ENCODE data around the gene CCL1. TPM values are rescaled to one million over a fixed set of nuclear protein-coding genes. Genes with fewer than 3 reads are reported as not detected.
A peak's percentile ranks its signal among the peaks of the same experiment; 100 is the strongest.

The CCL1 gene
- polyA plus RNA-seq, 3 donors: not detected

- no CpG with 5 or more reads among the region's 5 CpGs for WGBS (ENCODE audit: insufficient coverage)
- H3K9me3 Mint-ChIP-seq: peaks cover 0 to 8% (median 3%) of the 10 kb centered on the region in 7 donors
- TF ChIP-seq, protein P1, sequence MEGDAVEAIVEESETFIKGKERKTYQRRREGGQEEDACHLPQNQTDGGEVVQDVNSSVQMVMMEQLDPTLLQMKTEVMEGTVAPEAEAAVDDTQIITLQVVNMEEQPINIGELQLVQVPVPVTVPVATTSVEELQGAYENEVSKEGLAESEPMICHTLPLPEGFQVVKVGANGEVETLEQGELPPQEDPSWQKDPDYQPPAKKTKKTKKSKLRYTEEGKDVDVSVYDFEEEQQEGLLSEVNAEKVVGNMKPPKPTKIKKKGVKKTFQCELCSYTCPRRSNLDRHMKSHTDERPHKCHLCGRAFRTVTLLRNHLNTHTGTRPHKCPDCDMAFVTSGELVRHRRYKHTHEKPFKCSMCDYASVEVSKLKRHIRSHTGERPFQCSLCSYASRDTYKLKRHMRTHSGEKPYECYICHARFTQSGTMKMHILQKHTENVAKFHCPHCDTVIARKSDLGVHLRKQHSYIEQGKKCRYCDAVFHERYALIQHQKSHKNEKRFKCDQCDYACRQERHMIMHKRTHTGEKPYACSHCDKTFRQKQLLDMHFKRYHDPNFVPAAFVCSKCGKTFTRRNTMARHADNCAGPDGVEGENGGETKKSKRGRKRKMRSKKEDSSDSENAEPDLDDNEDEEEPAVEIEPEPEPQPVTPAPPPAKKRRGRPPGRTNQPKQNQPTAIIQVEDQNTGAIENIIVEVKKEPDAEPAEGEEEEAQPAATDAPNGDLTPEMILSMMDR (IDR thresholded peaks at IDR 0.05): no peak
- Histone ChIP-seq H2AFZ (ENCODE audit: insufficient read depth, low read depth, low read length, poor library complexity, severe bottlenecking) (no peak overlapping the region), H3K4me1 (ENCODE audit: control insufficient read depth in 1 of 2, insufficient read depth in 2 of 2, low read length in 2 of 2) (peaks cover 14 to 16% of the 10 kb centered on the region in 2 donors), H3K36me3 (replicated peaks in 1 of 2; ENCODE audit: control insufficient read depth in 1 of 2, insufficient read depth in 2 of 2, low read length in 2 of 2) (no peaks in the 10 kb centered on the region), H3K4me2 (replicated peaks; ENCODE audit: extremely low read depth, low read length, poor library complexity, severe bottlenecking) (no peak overlapping the region), H3K79me2 (ENCODE audit: insufficient read depth, low read length) (no peaks in the 10 kb centered on the region), H3K4me3 (replicated peaks in 1 of 3; ENCODE audit: low read depth in 2 of 3, low read length in 3 of 3) (no peak overlapping the region), H3K9me3 (replicated peaks in 1 of 2; ENCODE audit: control insufficient read depth in 1 of 2, insufficient read depth in 1 of 2, low read length in 2 of 2) (no peaks in the 10 kb centered on the region), H3K9ac (ENCODE audit: insufficient read depth, low read length, poor library complexity, severe bottlenecking) (no peak overlapping the region), H3K27me3 (ENCODE audit: control insufficient read depth in 2 of 2, insufficient read depth in 2 of 2, low read length in 2 of 2) (peaks cover 0 to 9% of the 10 kb centered on the region in 2 donors), H4K20me1 (ENCODE audit: insufficient read depth, low read length) (no peaks in the 10 kb centered on the region), H3K27ac (ENCODE audit: low read depth in 1 of 2, low read length in 2 of 2) (no peak overlapping the region)
- no peak for DNase-seq
- intact Hi-C loops (cut with micrococcal nuclease): no loop called here
- peaks cover 14 to 30% (median 16%) of the 10 kb centered on the region in 3 donors for H3K27me3 Mint-ChIP-seq (ENCODE audit: low read depth in 3 of 3)
- peaks cover 17% of the 10 kb centered on the region for H3K4me1 Mint-ChIP-seq
- H3K27ac Mint-ChIP-seq: no peak overlapping the region
- H3K4me3 Mint-ChIP-seq: peak overlapping the region in 1 of 2 donors; percentile 26
- no peaks in the 10 kb centered on the region for H3K36me3 Mint-ChIP-seq
Measured at GRCh38 chr17:34411646-34412421, 48.8 kb upstream of the CCL1 start.

- TF ChIP-seq, protein P1 (IDR thresholded peaks at IDR 0.05): no peak
- no peak overlapping the region for H3K27ac Mint-ChIP-seq
- H3K9me3 Mint-ChIP-seq: peaks cover 0 to 3% (median 0%) of the 10 kb centered on the region in 7 donors
- peaks cover 28% of the 10 kb centered on the region for H3K4me1 Mint-ChIP-seq
- H3K9me3 ChIP-seq (replicated peaks in 1 of 2; ENCODE audit: control insufficient read depth in 1 of 2, insufficient read depth in 1 of 2, low read length in 2 of 2): no peaks in the 10 kb centered on the region
- H3K27me3 Mint-ChIP-seq (ENCODE audit: low read depth in 3 of 3): peaks cover 14 to 27% (median 16%) of the 10 kb centered on the region in 3 donors
- no peak overlapping the region for H3K4me2 ChIP-seq (replicated peaks; ENCODE audit: extremely low read depth, low read length, poor library complexity, severe bottlenecking)
- no peak overlapping the region for H3K9ac ChIP-seq (ENCODE audit: insufficient read depth, low read length, poor library complexity, severe bottlenecking)
- no peak overlapping the region for H3K4me3 ChIP-seq (replicated peaks in 1 of 3; ENCODE audit: low read depth in 2 of 3, low read length in 3 of 3)
- H3K4me1 ChIP-seq (ENCODE audit: control insufficient read depth in 1 of 2, insufficient read depth in 2 of 2, low read length in 2 of 2): peaks cover 16 to 21% of the 10 kb centered on the region in 2 donors
- H3K36me3 ChIP-seq (replicated peaks in 1 of 2; ENCODE audit: control insufficient read depth in 1 of 2, insufficient read depth in 2 of 2, low read length in 2 of 2): no peaks in the 10 kb centered on the region
- no peak overlapping the region for H2AFZ ChIP-seq (ENCODE audit: insufficient read depth, low read depth, low read length, poor library complexity, severe bottlenecking)
- WGBS (ENCODE audit: insufficient coverage): 96% methylated on average over 3 of the region's 4 CpGs
- intact Hi-C loops (cut with micrococcal nuclease): no loop called here
- no peaks in the 10 kb centered on the region for H4K20me1 ChIP-seq (ENCODE audit: insufficient read depth, low read length)
- no peaks in the 10 kb centered on the region for H3K36me3 Mint-ChIP-seq
- peaks cover 0 to 9% of the 10 kb centered on the region in 2 donors for H3K27me3 ChIP-seq (ENCODE audit: control insufficient read depth in 2 of 2, insufficient read depth in 2 of 2, low read length in 2 of 2)
- no peaks in the 10 kb centered on the region for H3K79me2 ChIP-seq (ENCODE audit: insufficient read depth, low read length)
- no peak overlapping the region for H3K4me3 Mint-ChIP-seq
- no peak overlapping the region for H3K27ac ChIP-seq (ENCODE audit: low read depth in 1 of 2, low read length in 2 of 2)
- DNase-seq: no peak
Measured at GRCh38 chr17:34409352-34409751, 46.3 kb upstream of the CCL1 start.

All from CD14-positive monocyte (primary cell).